Measurements from ENCODE around the gene CFAP74. TPM values are rescaled to one million over a fixed set of nuclear protein-coding genes. Genes with fewer than 3 reads are reported as not detected.

Gene CFAP74
- total and polyA plus RNA-seq, 9 donors: 0.05 to 8.0 (median 0.58) TPM; not detected in 1

DNA sequence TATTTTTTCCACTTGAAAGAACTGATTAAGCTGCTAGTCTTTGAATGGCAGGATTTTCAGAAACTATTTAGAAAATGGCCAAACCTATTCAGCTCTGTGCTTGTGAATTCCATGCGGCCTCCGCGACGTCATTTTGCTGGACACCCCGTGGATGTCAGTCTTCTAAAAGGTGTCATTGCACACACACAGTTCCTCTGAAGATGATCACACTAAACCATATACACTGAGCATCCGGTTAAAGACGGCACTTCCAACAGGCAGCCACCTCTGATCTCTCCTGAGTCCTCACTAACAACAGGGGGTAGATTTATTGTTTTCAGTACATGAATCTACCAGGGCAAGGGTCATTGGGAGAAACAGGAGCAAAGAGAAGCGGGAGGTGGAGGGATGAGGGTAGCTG lies 9.1 kb downstream of the CFAP74 start:
- Histone ChIP-seq H3K27me3 (no peaks in the 10 kb centered on the region), H3K27ac (no peak overlapping the region), H3K9me3 (no peaks in the 10 kb centered on the region), H3K4me3 (no peak overlapping the region), H3K4me1 (ENCODE audit: insufficient read depth) (peaks cover 3% of the 10 kb centered on the region), H3K36me3 (no peaks in the 10 kb centered on the region)
- TF ChIP-seq, protein P1, sequence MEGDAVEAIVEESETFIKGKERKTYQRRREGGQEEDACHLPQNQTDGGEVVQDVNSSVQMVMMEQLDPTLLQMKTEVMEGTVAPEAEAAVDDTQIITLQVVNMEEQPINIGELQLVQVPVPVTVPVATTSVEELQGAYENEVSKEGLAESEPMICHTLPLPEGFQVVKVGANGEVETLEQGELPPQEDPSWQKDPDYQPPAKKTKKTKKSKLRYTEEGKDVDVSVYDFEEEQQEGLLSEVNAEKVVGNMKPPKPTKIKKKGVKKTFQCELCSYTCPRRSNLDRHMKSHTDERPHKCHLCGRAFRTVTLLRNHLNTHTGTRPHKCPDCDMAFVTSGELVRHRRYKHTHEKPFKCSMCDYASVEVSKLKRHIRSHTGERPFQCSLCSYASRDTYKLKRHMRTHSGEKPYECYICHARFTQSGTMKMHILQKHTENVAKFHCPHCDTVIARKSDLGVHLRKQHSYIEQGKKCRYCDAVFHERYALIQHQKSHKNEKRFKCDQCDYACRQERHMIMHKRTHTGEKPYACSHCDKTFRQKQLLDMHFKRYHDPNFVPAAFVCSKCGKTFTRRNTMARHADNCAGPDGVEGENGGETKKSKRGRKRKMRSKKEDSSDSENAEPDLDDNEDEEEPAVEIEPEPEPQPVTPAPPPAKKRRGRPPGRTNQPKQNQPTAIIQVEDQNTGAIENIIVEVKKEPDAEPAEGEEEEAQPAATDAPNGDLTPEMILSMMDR (IDR thresholded peaks at IDR 0.05): no peak
- TF ChIP-seq POLR2A (IDR thresholded peaks at IDR 0.05) (no peak), EP300 (IDR thresholded peaks at IDR 0.05) (no peak)
- no peak for DNase-seq
- intact Hi-C loops (cut with DNase I): no loop called here
- WGBS, 3 donors: 65 to 79% (median 76%) methylated on average over 8 of the region's 8 CpGs

- peak overlapping the region in 1 of 2 donors; percentile 44 for H3K27ac ChIP-seq
- intact Hi-C loops (cut with DNase I): no loop called here
- 3 to 13% (median 4%) methylated on average over 10 of the region's 10 CpGs for WGBS, 3 donors
- DNase-seq: peak; percentile 48 to 69 (median 62)
- no peaks in the 10 kb centered on the region for H3K36me3 ChIP-seq
- H3K4me3 ChIP-seq: no peak overlapping the region
- H3K27me3 ChIP-seq: no peaks in the 10 kb centered on the region
- peaks cover 9% of the 10 kb centered on the region for H3K4me1 ChIP-seq (ENCODE audit: insufficient read depth)
- H3K9me3 ChIP-seq: no peaks in the 10 kb centered on the region
- TF ChIP-seq, protein P1 (IDR thresholded peaks at IDR 0.05): no peak
- TF ChIP-seq POLR2A (IDR thresholded peaks at IDR 0.05) (no peak), EP300 (IDR thresholded peaks at IDR 0.05) (no peak)
These were observed 13.4 kb downstream of the CFAP74 start for GRCh38 chr1:1990222-1990621.

DNA sequence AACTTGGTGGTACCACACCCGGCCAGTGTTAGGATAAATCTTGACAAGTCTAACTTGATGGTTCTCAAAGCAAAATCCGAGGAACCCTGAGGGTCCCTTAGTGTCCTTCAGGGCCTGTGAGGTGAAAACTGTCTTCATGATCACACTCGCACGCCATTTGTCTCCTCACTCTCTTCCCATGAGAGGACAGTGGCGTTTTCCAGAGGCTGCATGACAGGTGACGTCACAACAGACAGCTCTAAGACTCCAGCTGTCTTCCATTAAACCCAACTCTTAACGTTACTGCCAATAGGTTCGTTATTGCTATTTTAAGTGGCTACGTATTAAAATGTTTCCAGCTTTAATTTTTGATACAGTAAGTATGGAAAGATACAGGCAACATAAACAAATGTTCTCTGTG lies 13.8 kb downstream of the CFAP74 start:
- Histone ChIP-seq H3K27ac (peak overlapping the region in 1 of 2 donors; percentile 44), H3K4me1 (ENCODE audit: insufficient read depth) (peaks cover 9% of the 10 kb centered on the region), H3K36me3 (no peaks in the 10 kb centered on the region), H3K4me3 (no peak overlapping the region), H3K27me3 (no peaks in the 10 kb centered on the region), H3K9me3 (no peaks in the 10 kb centered on the region)
- WGBS, 3 donors: 23 to 40% (median 27%) methylated on average over 9 of the region's 9 CpGs
- no peak for DNase-seq
- intact Hi-C loops (cut with DNase I): no loop called here
- TF ChIP-seq, protein P1 (IDR thresholded peaks at IDR 0.05): no peak

DNA sequence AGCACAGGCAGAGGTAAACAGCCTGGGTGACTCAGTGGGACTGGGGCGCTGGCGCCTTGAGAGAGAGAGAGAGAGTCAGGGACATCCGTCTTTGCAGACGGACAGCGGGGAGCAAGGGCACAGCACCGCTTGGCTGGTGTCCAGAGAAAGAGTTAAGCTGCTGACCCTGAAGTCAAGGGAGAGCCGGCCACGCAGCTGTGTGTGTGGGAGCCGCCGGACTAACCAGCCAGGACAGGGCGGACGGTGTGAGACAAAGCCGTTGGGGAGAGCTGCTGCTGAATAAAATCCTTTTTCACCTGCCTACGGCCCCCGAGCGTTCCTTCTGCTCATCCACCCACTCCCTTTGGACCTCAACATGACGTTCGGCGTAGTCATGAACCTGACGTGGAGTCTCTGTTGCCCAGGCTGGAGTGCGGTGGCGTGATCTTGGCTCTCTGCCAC lies 14.5 kb downstream of the CFAP74 start:
- Histone ChIP-seq H3K36me3 (no peaks in the 10 kb centered on the region), H3K27ac (peak overlapping the region in 1 of 2 donors; percentile 44), H3K4me3 (no peak overlapping the region), H3K27me3 (no peaks in the 10 kb centered on the region), H3K9me3 (no peaks in the 10 kb centered on the region), H3K4me1 (ENCODE audit: insufficient read depth) (peaks cover 9% of the 10 kb centered on the region)
- intact Hi-C loops (cut with DNase I): no loop called here
- 1 to 10% (median 2%) methylated on average over 22 of the region's 22 CpGs for WGBS, 3 donors
- TF ChIP-seq EP300 (IDR thresholded peaks at IDR 0.05): no peak
- DNase-seq: peak; percentile 62 to 83 (median 72)

- TF ChIP-seq, protein P1 (IDR thresholded peaks at IDR 0.05): no peak
- TF ChIP-seq EP300 (IDR thresholded peaks at IDR 0.05) (no peak), POLR2A (IDR thresholded peaks at IDR 0.05) (no peak)
- H3K27me3 ChIP-seq: no peaks in the 10 kb centered on the region
- H3K4me3 ChIP-seq: no peak overlapping the region
- WGBS, 3 donors: 46 to 51% (median 50%) methylated on average over 28 to 29 of the region's 29 CpGs
- H3K36me3 ChIP-seq: no peaks in the 10 kb centered on the region
- peaks cover 9% of the 10 kb centered on the region for H3K4me1 ChIP-seq (ENCODE audit: insufficient read depth)
- H3K9me3 ChIP-seq: no peaks in the 10 kb centered on the region
- no peak overlapping the region for H3K27ac ChIP-seq
- DNase-seq: no peak
- intact Hi-C loops (cut with DNase I): no loop called here
These were observed 15.3 kb downstream of the CFAP74 start for GRCh38 chr1:1988061-1988945.
